Measurements from ENCODE around the gene ROBO1. TPM values are rescaled to one million over a fixed set of nuclear protein-coding genes. Genes with fewer than 3 reads are reported as not detected.

ROBO1 gene
- total and polyA plus RNA-seq, 2 donors (not counting 1 experiment from before 2014, with no cell fraction given) = 0.27 to 3.2 TPM

DNA sequence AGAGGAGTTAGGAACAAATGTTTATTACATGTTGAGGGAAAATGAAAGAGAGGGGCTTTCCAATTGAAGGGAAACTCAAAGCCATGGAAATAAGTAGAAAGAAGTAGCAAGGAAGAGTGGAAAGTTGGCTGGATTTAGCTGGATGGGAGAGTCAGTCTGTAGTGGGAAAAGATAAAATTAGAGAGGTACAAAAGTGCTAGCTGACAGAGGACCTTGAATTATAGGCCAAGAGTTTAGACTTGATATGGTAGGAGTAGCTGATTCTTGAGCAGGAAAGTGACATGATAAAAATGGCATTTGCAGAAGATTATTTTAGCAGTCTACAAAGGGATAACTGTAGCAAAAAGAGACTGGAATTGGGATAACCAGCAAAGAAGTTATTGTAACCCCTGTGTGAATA lies 425.8 kb downstream of the ROBO1 start:
- Mint-ChIP-seq H3K27me3 (no peaks in the 10 kb centered on the region), H3K4me1 (no peaks in the 10 kb centered on the region), H3K9me3 (ENCODE audit: insufficient read depth) (no peaks in the 10 kb centered on the region), H3K27ac (no peak overlapping the region), H3K4me3 (no peak overlapping the region)
- Histone ChIP-seq H3K27ac (ENCODE audit: low read length in 2 of 2) (no peak overlapping the region), H3K36me3 (replicated peaks in 1 of 2; ENCODE audit: control extremely low read depth in 1 of 2, control insufficient read depth in 1 of 2, extremely low read depth in 1 of 2, insufficient read depth in 2 of 2, low read length in 1 of 2) (no peaks in the 10 kb centered on the region), H3K4me2 (replicated peaks; ENCODE audit: low read depth, low read length, poor library complexity, severe bottlenecking) (no peak overlapping the region), H4K20me1 (ENCODE audit: control insufficient read depth, insufficient read depth, low read length, poor library complexity, severe bottlenecking) (no peaks in the 10 kb centered on the region), H2AFZ (ENCODE audit: insufficient read depth, low read depth, low read length, poor library complexity, severe bottlenecking) (no peak overlapping the region), H3K9ac (ENCODE audit: low read length) (no peak overlapping the region), H3K79me2 (ENCODE audit: control insufficient read depth, insufficient read depth, low read length) (no peaks in the 10 kb centered on the region), H3K9me3 (ENCODE audit: control extremely low read depth in 1 of 3, control insufficient read depth in 2 of 3, insufficient read depth in 1 of 3, low read length in 2 of 3) (no peaks in the 10 kb centered on the region), H3K4me3 (ENCODE audit: control extremely low read depth in 1 of 5, extremely low read depth in 1 of 5, insufficient read depth in 1 of 5, low read depth in 2 of 5, low read length in 4 of 5) (no peak overlapping the region), H3K27me3 (replicated peaks in 1 of 4; ENCODE audit: control extremely low read depth in 1 of 4, control insufficient read depth in 3 of 4, insufficient read depth in 4 of 4, low read length in 3 of 4) (no peaks in the 10 kb centered on the region), H3K4me1 (ENCODE audit: control insufficient read depth in 2 of 2, insufficient read depth in 2 of 2, low read length in 2 of 2) (no peaks in the 10 kb centered on the region)
- POLR2A ChIA-PET = no interaction called here
- no peak for TF ChIP-seq EZH2 (IDR thresholded peaks at IDR 0.05; ENCODE audit: borderline replicate concordance, insufficient read depth, low read depth, low read length, poor library complexity, severe bottlenecking)
- TF ChIP-seq, protein P1, sequence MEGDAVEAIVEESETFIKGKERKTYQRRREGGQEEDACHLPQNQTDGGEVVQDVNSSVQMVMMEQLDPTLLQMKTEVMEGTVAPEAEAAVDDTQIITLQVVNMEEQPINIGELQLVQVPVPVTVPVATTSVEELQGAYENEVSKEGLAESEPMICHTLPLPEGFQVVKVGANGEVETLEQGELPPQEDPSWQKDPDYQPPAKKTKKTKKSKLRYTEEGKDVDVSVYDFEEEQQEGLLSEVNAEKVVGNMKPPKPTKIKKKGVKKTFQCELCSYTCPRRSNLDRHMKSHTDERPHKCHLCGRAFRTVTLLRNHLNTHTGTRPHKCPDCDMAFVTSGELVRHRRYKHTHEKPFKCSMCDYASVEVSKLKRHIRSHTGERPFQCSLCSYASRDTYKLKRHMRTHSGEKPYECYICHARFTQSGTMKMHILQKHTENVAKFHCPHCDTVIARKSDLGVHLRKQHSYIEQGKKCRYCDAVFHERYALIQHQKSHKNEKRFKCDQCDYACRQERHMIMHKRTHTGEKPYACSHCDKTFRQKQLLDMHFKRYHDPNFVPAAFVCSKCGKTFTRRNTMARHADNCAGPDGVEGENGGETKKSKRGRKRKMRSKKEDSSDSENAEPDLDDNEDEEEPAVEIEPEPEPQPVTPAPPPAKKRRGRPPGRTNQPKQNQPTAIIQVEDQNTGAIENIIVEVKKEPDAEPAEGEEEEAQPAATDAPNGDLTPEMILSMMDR (IDR thresholded peaks at IDR 0.05) = no peak
- CTCF ChIA-PET = no interaction called here
- ATAC-seq (ENCODE audit: low read depth) = no peak
- intact Hi-C loops (cut with micrococcal nuclease) = no loop called here
- no peak for DNase-seq

DNA sequence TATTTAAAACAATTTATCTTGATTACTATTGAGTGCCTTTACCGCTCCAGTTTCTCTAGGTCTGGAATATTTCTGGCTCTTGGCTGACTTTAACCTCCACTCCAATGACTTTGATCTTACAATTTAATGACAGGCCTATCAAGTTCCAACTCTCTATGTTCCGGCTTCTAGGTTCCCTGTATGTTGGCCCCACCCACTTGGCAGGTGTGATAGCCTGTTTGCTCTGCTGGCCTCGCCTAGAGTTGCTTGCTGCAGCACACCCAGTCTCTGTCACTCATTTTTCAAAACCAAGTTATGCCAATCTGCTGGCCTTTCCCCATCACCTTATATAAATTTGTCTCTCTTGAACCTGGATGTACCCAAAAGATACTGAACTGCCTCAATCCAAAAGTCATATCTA lies 428.0 kb downstream of the ROBO1 start:
- intact Hi-C loops (cut with micrococcal nuclease) = no loop called here
- peaks cover 0 to 7% (median 0%) of the 10 kb centered on the region in 3 donors for H3K9me3 ChIP-seq (ENCODE audit: control extremely low read depth in 1 of 3, control insufficient read depth in 2 of 3, insufficient read depth in 1 of 3, low read length in 2 of 3)
- 90% methylated on average over 3 of the region's 3 CpGs for WGBS (ENCODE audit: insufficient coverage)
- POLR2A ChIA-PET = no interaction called here
- no peak for ATAC-seq (ENCODE audit: low read depth)
- Mint-ChIP-seq H3K27ac (no peak overlapping the region), H3K4me3 (no peak overlapping the region), H3K4me1 (no peaks in the 10 kb centered on the region), H3K27me3 (no peaks in the 10 kb centered on the region), H3K9me3 (ENCODE audit: insufficient read depth) (no peaks in the 10 kb centered on the region)
- TF ChIP-seq, protein P1 (IDR thresholded peaks at IDR 0.05) = no peak
- no peak for TF ChIP-seq EZH2 (IDR thresholded peaks at IDR 0.05; ENCODE audit: borderline replicate concordance, insufficient read depth, low read depth, low read length, poor library complexity, severe bottlenecking)
- H3K4me1 ChIP-seq (ENCODE audit: control insufficient read depth in 2 of 2, insufficient read depth in 2 of 2, low read length in 2 of 2) = no peaks in the 10 kb centered on the region
- H3K36me3 ChIP-seq (replicated peaks in 1 of 2; ENCODE audit: control extremely low read depth in 1 of 2, control insufficient read depth in 1 of 2, extremely low read depth in 1 of 2, insufficient read depth in 2 of 2, low read length in 1 of 2) = no peaks in the 10 kb centered on the region
- no peak for DNase-seq
- no peaks in the 10 kb centered on the region for H4K20me1 ChIP-seq (ENCODE audit: control insufficient read depth, insufficient read depth, low read length, poor library complexity, severe bottlenecking)
- no peak overlapping the region for H3K9ac ChIP-seq (ENCODE audit: low read length)
- H3K79me2 ChIP-seq (ENCODE audit: control insufficient read depth, insufficient read depth, low read length) = no peaks in the 10 kb centered on the region
- CTCF ChIA-PET = no interaction called here
- H3K4me2 ChIP-seq (replicated peaks; ENCODE audit: low read depth, low read length, poor library complexity, severe bottlenecking) = no peak overlapping the region
- H3K4me3 ChIP-seq (ENCODE audit: control extremely low read depth in 1 of 5, extremely low read depth in 1 of 5, insufficient read depth in 1 of 5, low read depth in 2 of 5, low read length in 4 of 5) = no peak overlapping the region
- no peak overlapping the region for H2AFZ ChIP-seq (ENCODE audit: insufficient read depth, low read depth, low read length, poor library complexity, severe bottlenecking)
- H3K27ac ChIP-seq (ENCODE audit: low read length in 2 of 2) = no peak overlapping the region
- H3K27me3 ChIP-seq (replicated peaks in 1 of 4; ENCODE audit: control extremely low read depth in 1 of 4, control insufficient read depth in 3 of 4, insufficient read depth in 4 of 4, low read length in 3 of 4) = no peaks in the 10 kb centered on the region

Data from B cell (primary cell).